ENCODE measurements around the gene PRR16.

GRCh38 chr5:120568711-120569110, 104.6 kb downstream of the PRR16 start:
- TF ChIP-seq CTCF (IDR thresholded peaks at IDR 0.05; ENCODE audit: insufficient read depth, low read length, poor library complexity, severe bottlenecking) (no peak), EZH2phosphoT487 (conservative IDR thresholded peaks at IDR 0.05; ENCODE audit: low read length) (no peak)
